T-helper 17 cell (primary cell): ENCODE measurements around the gene GPR89B. TPM values are rescaled to one million over a fixed set of nuclear protein-coding genes. Genes with fewer than 3 reads are reported as not detected.
"Not testable (repeated sequence)": the region's sequence is repeated elsewhere in the genome, so short reads cannot be mapped to it uniquely, and the experiment has no call there.

Source experiments
- ATAC-seq: fragments of 150-1000 bp; cut with Tn5 transposase; 2 replicates; pipeline ENCODE4 v1.10.0; 2021; ENCODE audit warnings: mild to moderate bottlenecking, moderate library complexity
- DNase-seq, 3 donors: peaks; one replicate each; pipeline versions ENCODE4 v3.0.0 to v3.0.0-alpha.2; 2020 to 2021
- H3K9me3 ChIP-seq: one replicate; pipeline ENCODE4 v1.7.0; 2013; ENCODE audit warnings: low read length, mild to moderate bottlenecking; ENCODE audit not compliant: control insufficient read depth, poor library complexity, severe bottlenecking
- H3K27ac Mint-ChIP-seq: one replicate; pipeline ENCODE4 v1.8.0; 2022; ENCODE audit warnings: mild to moderate bottlenecking, moderate library complexity, mixed read lengths
- H3K27me3 Mint-ChIP-seq: one replicate; pipeline ENCODE4 v1.8.0; 2022; ENCODE audit warnings: mixed read lengths
- H3K36me3 Mint-ChIP-seq: one replicate; pipeline ENCODE4 v1.8.0; 2022; ENCODE audit warnings: low read depth, mixed read lengths
- H3K4me1 Mint-ChIP-seq: one replicate; pipeline ENCODE4 v1.8.0; 2022; ENCODE audit warnings: mild to moderate bottlenecking, mixed read lengths
- H3K4me3 Mint-ChIP-seq: one replicate; pipeline ENCODE4 v1.8.0; 2022; ENCODE audit warnings: mild to moderate bottlenecking, moderate library complexity, mixed read lengths
- total RNA-seq, 4 donors: library from RNA in 2 of 4; stranded (reverse) in 2 of 4; gene quantifications; one replicate each; pipeline ENCODE4 v1.2.3 and lab custom pipeline; 2022 to 2026

GPR89B gene
- 10 to 100 TPM; 13.0 to 15.4 TPM for total RNA-seq
- total RNA-seq (lab: John Stamatoyannopoulos, UW) = 9.5 to 14.3 reads per million in 2 donors

GRCh38 chr1:147928236-147929132, at the start of gene GPR89B:
TSS of gene GPR89B (plus strand) at chr1:147928420. CDS start at chr1:147928537, 117 bp downstream.
- H3K27me3 Mint-ChIP-seq, H3K9me3 ChIP-seq, H3K36me3 Mint-ChIP-seq: not testable (repeated sequence)
- Mint-ChIP-seq H3K27ac (peak within 1 kb of the TSS; percentile 21), H3K4me1 (peaks cover 24% of the 10 kb centered on the region), H3K4me3 (peak within 1 kb of the TSS; percentile 88)
- ATAC-seq = peak; percentile 98
- DNase-seq = peak; percentile 85 to 91 (median 85)

GRCh38 chr1:147879911-147880310, 48.3 kb upstream of the GPR89B start:
- Mint-ChIP-seq H3K4me1 (no peaks in the 10 kb centered on the region), H3K36me3 (peaks cover 3% of the 10 kb centered on the region), H3K4me3 (no peak overlapping the region), H3K27me3 (peaks cover 28% of the 10 kb centered on the region), H3K27ac (no peak overlapping the region)
- DNase-seq = no peak
- ATAC-seq = no peak
- H3K9me3 ChIP-seq = no peaks in the 10 kb centered on the region

DNA sequence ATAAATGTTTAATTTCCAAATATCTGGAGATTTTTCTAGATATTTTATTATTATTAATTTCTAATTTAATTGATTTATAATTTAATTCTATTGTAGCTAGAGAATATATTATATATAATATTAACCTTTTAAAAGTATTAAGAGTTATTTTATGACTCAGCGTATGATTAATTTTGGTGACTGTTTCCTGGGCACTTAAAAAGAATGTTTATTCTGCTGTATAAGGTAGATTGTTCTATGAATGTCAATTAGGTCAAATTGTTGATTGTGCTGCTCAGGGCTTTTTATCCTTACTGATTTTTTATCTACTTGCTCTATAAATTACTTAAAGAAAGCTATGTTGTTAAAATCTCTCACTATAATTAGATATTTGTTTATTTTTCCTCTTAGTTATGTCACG, 45.7 kb upstream of the GPR89B start:
- H3K27me3 Mint-ChIP-seq = peaks cover 21% of the 10 kb centered on the region
- peaks cover 3% of the 10 kb centered on the region for H3K36me3 Mint-ChIP-seq
- H3K4me3 Mint-ChIP-seq = no peak overlapping the region
- H3K9me3 ChIP-seq = no peaks in the 10 kb centered on the region
- ATAC-seq = no peak
- no peak overlapping the region for H3K27ac Mint-ChIP-seq
- DNase-seq = no peak
- H3K4me1 Mint-ChIP-seq = no peaks in the 10 kb centered on the region

DNA sequence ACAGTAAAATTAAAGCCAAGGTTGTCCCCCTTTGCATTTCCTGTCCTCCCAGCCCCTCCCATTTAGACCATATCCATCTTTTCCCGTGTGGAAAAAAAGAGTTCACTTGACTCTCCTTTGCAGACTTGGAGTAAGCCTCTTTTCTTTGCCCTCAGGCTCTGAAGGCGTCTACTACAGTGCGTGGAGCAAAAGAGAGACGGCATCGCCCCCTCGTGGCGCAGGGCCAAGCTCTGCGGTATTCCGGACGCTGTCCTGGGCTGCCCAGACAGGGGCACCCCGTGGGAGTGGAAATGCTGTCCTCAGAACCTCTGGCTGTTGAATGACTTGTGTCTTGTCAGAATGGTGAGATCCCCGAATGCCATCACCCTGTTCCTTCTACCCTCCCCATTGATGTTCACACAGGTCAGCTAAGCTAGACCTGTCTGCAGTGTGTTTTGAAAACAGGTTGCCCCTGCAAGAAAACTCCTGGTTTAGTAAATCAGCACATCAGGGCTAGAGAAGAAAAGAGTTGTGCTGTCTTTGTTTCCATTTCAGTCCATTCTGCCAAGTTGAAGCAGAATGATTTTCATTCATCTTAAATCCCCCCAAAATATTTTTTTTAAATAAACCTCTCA, 37.9 kb upstream of the GPR89B start:
- peak overlapping the region; percentile 37 for H3K27ac Mint-ChIP-seq
- ATAC-seq = peak; percentile 78
- no peak overlapping the region for H3K4me3 Mint-ChIP-seq
- H3K27me3 Mint-ChIP-seq = peaks cover 13% of the 10 kb centered on the region
- no peaks in the 10 kb centered on the region for H3K36me3 Mint-ChIP-seq
- DNase-seq = peak; percentile 21 to 55 (median 41)
- peaks cover 5% of the 10 kb centered on the region for H3K4me1 Mint-ChIP-seq
- no peaks in the 10 kb centered on the region for H3K9me3 ChIP-seq

- DNase-seq (no peak), ATAC-seq (no peak)
- no peaks in the 10 kb centered on the region for H3K36me3 Mint-ChIP-seq
- H3K9me3 ChIP-seq = no peaks in the 10 kb centered on the region
- no peak overlapping the region for H3K4me3 Mint-ChIP-seq
- H3K4me1 Mint-ChIP-seq = peaks cover 5% of the 10 kb centered on the region
- peaks cover 11% of the 10 kb centered on the region for H3K27me3 Mint-ChIP-seq
- H3K27ac Mint-ChIP-seq = no peak overlapping the region
These were observed 37.1 kb upstream of the GPR89B start for GRCh38 chr1:147891088-147891487.

DNA sequence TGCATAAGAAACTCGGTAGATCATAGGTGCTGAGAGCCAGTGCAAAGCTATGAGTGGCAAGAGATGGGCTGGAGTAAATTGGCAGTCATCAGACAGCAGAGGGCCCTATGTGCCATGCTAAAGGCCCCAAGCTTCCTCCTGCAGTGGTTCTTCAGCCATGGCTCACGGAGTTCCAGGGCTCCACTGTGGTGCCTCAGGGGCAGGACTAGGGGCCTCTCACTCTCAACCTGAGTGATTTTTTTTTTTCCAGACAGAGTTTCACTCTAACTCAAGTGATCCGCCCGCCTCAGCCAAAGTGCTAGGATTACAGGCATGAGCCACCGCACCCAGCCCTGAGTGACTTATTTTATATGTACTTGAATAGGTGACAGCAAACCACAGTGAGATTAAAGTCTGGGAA, 36.0 kb upstream of the GPR89B start:
- no peak for ATAC-seq
- Mint-ChIP-seq H3K27ac (no peak overlapping the region), H3K27me3 (peaks cover 11% of the 10 kb centered on the region), H3K36me3 (no peaks in the 10 kb centered on the region), H3K4me3 (no peak overlapping the region), H3K4me1 (peaks cover 5% of the 10 kb centered on the region)
- DNase-seq = no peak
- H3K9me3 ChIP-seq = no peaks in the 10 kb centered on the region

- Mint-ChIP-seq H3K27me3 (peaks cover 11% of the 10 kb centered on the region), H3K4me1 (peaks cover 5% of the 10 kb centered on the region), H3K36me3 (no peaks in the 10 kb centered on the region), H3K4me3 (no peak overlapping the region), H3K27ac (no peak overlapping the region)
- ATAC-seq (peak; percentile 50), DNase-seq (no peak)
- no peaks in the 10 kb centered on the region for H3K9me3 ChIP-seq
These were observed 35.4 kb upstream of the GPR89B start for GRCh38 chr1:147892731-147893214.

DNA sequence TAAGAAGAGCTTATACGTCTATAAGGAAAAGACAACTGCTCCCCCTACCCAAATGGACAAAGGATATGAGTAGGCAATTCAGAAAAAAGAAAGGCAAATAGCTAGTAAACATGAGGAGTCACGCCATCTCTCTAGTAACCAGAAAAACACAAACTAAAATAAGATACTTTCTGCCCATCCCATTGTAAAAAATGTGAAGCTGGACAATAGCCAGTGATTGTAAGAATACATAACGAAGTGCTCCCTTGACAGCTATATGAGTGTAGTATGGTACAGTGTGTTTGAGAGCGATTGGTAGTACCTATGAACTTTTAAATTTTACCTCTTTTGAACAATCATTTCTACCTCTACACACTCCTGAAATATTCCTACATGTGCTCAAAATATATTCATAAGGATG, 33.1 kb upstream of the GPR89B start:
- DNase-seq = no peak
- H3K27ac Mint-ChIP-seq = no peak overlapping the region
- no peak overlapping the region for H3K4me3 Mint-ChIP-seq
- peaks cover 15% of the 10 kb centered on the region for H3K27me3 Mint-ChIP-seq
- H3K4me1 Mint-ChIP-seq = peaks cover 8% of the 10 kb centered on the region
- H3K36me3 Mint-ChIP-seq = no peaks in the 10 kb centered on the region
- no peak for ATAC-seq
- H3K9me3 ChIP-seq = no peaks in the 10 kb centered on the region

- peaks cover 8% of the 10 kb centered on the region for H3K4me1 Mint-ChIP-seq
- no peak overlapping the region for H3K27ac Mint-ChIP-seq
- ATAC-seq (no peak), DNase-seq (no peak)
- no peaks in the 10 kb centered on the region for H3K36me3 Mint-ChIP-seq
- peaks cover 18% of the 10 kb centered on the region for H3K27me3 Mint-ChIP-seq
- no peak overlapping the region for H3K4me3 Mint-ChIP-seq
- no peaks in the 10 kb centered on the region for H3K9me3 ChIP-seq
These were observed 31.0 kb upstream of the GPR89B start for GRCh38 chr1:147897029-147897752.

- DNase-seq = no peak
- peaks cover 6% of the 10 kb centered on the region for H3K4me1 Mint-ChIP-seq
- H3K9me3 ChIP-seq = no peaks in the 10 kb centered on the region
- H3K27ac Mint-ChIP-seq = no peak overlapping the region
- no peaks in the 10 kb centered on the region for H3K36me3 Mint-ChIP-seq
- peaks cover 21% of the 10 kb centered on the region for H3K27me3 Mint-ChIP-seq
- ATAC-seq = no peak
- H3K4me3 Mint-ChIP-seq = no peak overlapping the region
These were observed 30.4 kb upstream of the GPR89B start for GRCh38 chr1:147897789-147898188.

DNA sequence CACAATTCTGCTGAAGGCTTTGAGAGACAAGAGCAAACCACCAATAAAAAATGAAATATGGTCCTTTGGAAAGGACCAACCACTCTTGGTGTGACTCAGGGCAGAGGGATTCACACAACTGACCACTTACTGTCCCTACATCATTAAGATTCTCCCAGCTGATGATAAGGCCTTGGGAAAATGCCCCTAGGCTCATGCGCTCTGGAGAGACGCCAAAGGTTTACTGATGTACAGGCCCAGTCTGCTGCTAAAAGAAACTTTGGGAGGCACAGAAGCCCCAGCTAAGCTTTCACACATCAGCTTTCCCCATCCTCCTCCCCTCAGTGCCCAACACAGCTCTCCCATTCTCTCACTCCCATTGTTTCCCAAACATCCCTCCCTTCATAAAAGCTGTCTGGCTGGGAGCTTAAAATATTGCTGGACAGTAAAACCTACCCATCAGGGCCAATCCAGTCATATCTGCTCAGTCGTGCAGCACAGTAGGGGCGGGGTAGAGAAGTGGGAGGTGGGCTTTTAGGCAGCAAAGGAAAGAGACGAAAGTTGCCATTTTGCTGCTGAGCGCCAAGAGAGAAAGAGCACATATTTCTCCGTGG, 25.9 kb upstream of the GPR89B start, which contains the start of gene GJA8:
GJA8 (plus strand) TSS at position 543 of the 593 bp plus-strand sequence. CDS start 5,161 bp downstream, outside the sequence.
- Mint-ChIP-seq H3K27ac (no peak within 1 kb of the TSS), H3K36me3 (no peaks in the 10 kb centered on the region), H3K4me1 (peaks cover 10% of the 10 kb centered on the region), H3K4me3 (no peak within 1 kb of the TSS), H3K27me3 (peaks cover 21% of the 10 kb centered on the region)
- DNase-seq (no peak), ATAC-seq (no peak)
- no peaks in the 10 kb centered on the region for H3K9me3 ChIP-seq

DNA sequence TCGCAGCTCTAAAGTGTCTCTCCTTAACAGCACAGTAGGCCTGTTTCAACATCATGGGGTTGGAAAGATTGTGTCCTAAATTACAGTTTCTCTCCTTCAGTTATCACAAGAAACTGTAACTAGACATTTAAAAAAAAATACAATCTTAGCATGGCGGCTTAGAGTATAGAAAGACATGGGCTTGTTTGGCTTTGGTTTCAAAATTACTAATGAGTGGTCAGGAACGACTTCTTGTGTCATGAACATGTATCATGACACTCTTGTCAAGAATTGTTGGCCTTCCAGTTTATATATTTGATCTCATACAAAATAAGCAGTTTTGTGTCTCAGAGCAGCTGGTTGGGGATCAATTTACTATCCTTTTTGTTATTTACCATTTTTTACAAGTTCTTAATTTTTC, 23.5 kb upstream of the GPR89B start:
- ATAC-seq (no peak), DNase-seq (no peak)
- Mint-ChIP-seq H3K4me1 (peaks cover 7% of the 10 kb centered on the region), H3K4me3 (no peak overlapping the region), H3K27ac (no peak overlapping the region), H3K36me3 (no peaks in the 10 kb centered on the region), H3K27me3 (peaks cover 11% of the 10 kb centered on the region)
- H3K9me3 ChIP-seq = no peaks in the 10 kb centered on the region
